ENCODE results near the gene ASPG.

ASPG gene

DNA sequence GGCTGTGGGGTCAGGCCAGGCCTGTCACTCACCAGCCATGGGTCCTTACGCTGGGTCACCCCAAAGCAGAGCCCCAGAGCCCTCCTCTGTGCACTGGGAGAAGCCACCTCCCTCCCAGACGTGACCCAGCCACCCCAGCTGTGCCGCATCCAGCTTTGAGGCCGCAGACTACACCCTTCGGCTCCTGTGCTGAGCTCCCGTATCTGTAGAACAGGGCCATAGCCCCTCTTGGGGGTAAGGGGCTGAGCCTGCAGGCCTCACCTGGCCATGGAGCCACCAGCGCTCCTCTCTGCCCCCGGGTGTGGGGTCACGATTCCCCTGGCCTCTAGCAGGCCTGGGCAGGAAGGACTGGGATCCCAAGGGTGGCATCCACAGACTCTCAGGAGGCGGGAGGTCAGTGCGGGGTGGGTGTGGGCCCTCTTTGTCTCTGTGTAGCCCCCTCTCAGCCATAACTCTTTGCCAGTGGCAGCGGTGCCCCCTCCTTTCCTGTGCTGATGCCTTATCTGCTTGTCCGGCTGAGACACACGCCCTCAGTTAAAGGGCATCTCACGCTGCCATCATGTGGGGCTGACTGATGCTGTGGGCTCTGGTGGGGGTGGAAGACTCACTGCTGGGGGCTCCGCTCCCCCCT lies 16.3 kb downstream of the ASPG start:
- no peak overlapping the region for H3K4me3 ChIP-seq (ENCODE audit: low read depth, low read length)
- H3K27ac ChIP-seq (ENCODE audit: low read depth, low read length), result no peak overlapping the region
- no peak overlapping the region for H3K9ac ChIP-seq (ENCODE audit: low read length)
- H3K9me3 ChIP-seq (ENCODE audit: control insufficient read depth, insufficient read depth, low read depth, low read length), result no peaks in the 10 kb centered on the region
- H3K27me3 ChIP-seq (ENCODE audit: control insufficient read depth, insufficient read depth, low read length), result 0 out of 2 replicates have a peak, but pooled peaks cover 3% of the 10 kb centered on the region
- no peaks in the 10 kb centered on the region for H3K36me3 ChIP-seq (ENCODE audit: control insufficient read depth, insufficient read depth, low read length)
- H3K4me1 ChIP-seq (ENCODE audit: control insufficient read depth, insufficient read depth, low read length), result no peaks in the 10 kb centered on the region

DNA sequence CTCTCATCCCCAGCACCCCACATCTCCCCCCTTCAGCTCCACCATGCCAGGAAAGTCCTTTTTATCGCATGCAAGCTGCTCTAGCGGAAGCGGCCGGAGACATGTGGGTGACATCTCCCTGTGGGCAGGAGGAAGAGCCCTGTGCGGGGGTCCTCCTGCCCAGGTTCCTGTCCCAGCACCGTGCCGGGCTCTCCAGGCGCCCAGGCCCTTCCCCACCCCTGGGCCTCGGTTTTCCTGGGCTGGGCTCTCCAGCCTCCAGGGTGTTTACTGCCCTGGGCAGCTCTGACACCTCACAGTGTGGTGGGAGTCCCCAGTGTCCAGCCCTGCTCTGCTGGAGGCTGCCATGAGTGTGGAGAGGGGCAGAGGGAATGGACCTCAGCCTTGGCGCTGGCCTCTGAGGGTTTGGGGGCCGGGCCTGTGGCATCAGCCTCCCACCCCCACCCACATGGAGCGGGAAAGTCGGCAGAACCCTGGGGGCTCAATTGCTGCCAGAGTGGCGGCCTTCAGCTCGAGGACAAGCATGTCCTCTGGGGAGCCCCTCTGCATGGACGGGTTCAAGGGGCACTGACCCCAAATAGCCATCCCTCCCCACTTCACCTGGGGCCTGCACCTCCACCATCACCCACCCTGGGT lies 16.9 kb downstream of the ASPG start:
- Histone ChIP-seq H3K27ac (ENCODE audit: low read depth, low read length) (no peak overlapping the region), H3K27me3 (ENCODE audit: control insufficient read depth, insufficient read depth, low read length) (no peaks in the 10 kb centered on the region), H3K4me1 (ENCODE audit: control insufficient read depth, insufficient read depth, low read length) (no peaks in the 10 kb centered on the region), H3K36me3 (ENCODE audit: control insufficient read depth, insufficient read depth, low read length) (no peaks in the 10 kb centered on the region), H3K9me3 (ENCODE audit: control insufficient read depth, insufficient read depth, low read depth, low read length) (no peaks in the 10 kb centered on the region), H3K4me3 (ENCODE audit: low read depth, low read length) (no peak overlapping the region), H3K9ac (ENCODE audit: low read length) (no peak overlapping the region)

DNA sequence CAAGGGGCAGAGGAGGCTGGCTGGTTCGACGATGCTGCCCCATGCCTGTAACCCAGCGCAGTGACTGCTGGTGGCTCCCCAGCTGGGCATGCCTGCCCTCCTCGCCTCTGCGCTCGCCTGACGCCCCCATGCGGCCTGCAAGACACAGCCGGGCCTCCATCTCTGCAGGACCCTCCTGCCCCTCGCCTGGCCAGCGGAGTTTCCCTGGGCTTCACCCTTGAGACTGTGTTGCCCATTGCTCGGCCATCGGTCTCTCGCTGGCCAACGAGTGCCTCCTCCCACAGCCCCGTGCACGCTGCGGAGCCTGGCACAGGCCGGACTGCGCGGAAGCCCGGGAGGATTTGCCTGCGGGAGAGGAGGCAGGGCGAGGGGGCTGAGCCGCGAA lies 17.6 kb downstream of the ASPG start:
- H3K9ac ChIP-seq (ENCODE audit: low read length), result no peak overlapping the region
- H3K4me1 ChIP-seq (ENCODE audit: control insufficient read depth, insufficient read depth, low read length), result peaks cover 4% of the 10 kb centered on the region; the same call in 1 of the 2 replicates
- no peaks in the 10 kb centered on the region for H3K36me3 ChIP-seq (ENCODE audit: control insufficient read depth, insufficient read depth, low read length)
- no peak overlapping the region for H3K4me3 ChIP-seq (ENCODE audit: low read depth, low read length)
- no peaks in the 10 kb centered on the region for H3K27me3 ChIP-seq (ENCODE audit: control insufficient read depth, insufficient read depth, low read length)
- no peak overlapping the region for H3K27ac ChIP-seq (ENCODE audit: low read depth, low read length)
- no peaks in the 10 kb centered on the region for H3K9me3 ChIP-seq (ENCODE audit: control insufficient read depth, insufficient read depth, low read depth, low read length)

DNA sequence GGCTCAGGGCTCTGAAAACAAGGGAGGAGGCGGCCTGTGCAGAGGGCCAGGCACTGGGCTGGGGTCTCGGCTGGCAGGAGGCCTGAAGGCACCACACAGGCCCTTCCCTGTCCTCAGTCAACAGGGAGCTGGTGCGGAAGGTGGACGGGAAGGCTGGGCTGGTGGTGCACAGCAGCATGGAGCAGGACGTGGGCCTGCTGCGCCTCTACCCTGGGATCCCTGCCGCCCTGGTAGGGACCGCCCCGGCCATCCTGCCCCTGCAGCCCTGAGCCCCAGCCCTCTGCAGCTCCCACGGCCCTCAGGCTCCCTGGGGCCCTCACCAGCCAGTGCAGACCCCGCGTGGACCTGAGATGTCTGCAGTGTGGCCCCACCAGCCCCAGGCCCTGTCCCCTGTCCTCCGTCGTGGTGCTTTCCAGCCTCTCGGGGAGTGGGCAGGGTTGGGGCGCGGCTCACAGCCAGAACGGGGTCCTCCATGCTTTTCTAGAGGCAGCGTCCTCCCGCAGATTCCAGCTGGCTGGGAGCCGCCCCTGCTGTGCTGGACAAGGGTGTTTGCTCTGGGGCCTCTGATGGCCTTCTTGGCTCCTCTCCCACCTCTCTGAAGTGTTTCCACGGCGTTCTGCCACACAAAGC lies 18.1 kb downstream of the ASPG start:
- H3K9me3 ChIP-seq (ENCODE audit: control insufficient read depth, insufficient read depth, low read depth, low read length), result no peaks in the 10 kb centered on the region

DNA sequence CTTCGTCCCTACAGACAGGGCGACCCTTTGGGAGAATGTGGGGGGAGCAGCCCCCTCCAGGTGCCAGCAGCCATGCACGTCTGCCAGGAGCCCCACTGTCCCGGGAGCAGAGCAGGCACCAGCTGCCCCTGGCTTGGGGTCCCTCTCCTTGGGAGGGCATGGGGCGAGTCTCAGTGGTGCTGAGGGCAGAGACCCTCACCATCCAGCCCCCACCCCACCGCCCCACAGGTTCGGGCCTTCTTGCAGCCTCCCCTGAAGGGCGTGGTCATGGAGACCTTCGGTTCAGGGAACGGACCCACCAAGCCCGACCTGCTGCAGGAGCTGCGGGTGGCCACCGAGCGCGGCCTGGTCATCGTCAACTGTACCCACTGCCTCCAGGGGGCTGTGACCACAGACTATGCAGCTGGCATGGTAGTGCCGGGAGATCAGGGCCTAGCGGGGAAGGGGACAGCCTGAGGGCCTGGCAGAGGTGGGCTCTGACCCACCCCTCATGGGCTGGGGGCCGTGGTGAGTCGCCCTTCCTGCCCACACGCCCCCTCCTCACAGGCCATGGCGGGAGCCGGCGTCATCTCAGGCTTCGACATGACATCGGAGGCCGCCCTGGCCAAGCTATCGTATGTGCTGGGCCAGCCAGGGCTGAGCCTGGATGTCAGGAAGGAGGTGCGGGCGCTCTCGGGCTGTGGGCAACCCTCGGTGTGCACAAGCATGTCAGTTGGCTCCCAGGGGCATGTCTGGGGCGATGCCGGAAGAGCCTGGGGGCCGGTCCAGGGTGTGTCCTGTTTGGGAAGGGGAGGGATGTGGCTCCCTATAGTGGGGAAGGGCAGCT lies 18.8 kb downstream of the ASPG start:
- H3K9ac ChIP-seq (ENCODE audit: low read length), result no peak overlapping the region
- no peak overlapping the region for H3K4me3 ChIP-seq (ENCODE audit: low read depth, low read length)
- peaks cover 12% of the 10 kb centered on the region for H3K4me1 ChIP-seq (ENCODE audit: control insufficient read depth, insufficient read depth, low read length)
- H3K27ac ChIP-seq (ENCODE audit: low read depth, low read length), result no peak overlapping the region
- H3K36me3 ChIP-seq (ENCODE audit: control insufficient read depth, insufficient read depth, low read length), result no peaks in the 10 kb centered on the region
- no peaks in the 10 kb centered on the region for H3K9me3 ChIP-seq (ENCODE audit: control insufficient read depth, insufficient read depth, low read depth, low read length)
- no peaks in the 10 kb centered on the region for H3K27me3 ChIP-seq (ENCODE audit: control insufficient read depth, insufficient read depth, low read length)

More for the DNA sequence above, 18.1 kb downstream of the ASPG start:
- H3K27me3 ChIP-seq (ENCODE audit: control insufficient read depth, insufficient read depth, low read length), result no peaks in the 10 kb centered on the region
- no peak overlapping the region for H3K4me3 ChIP-seq (ENCODE audit: low read depth, low read length)
- H3K36me3 ChIP-seq (ENCODE audit: control insufficient read depth, insufficient read depth, low read length), result no peaks in the 10 kb centered on the region
- no peak overlapping the region for H3K27ac ChIP-seq (ENCODE audit: low read depth, low read length)
- peaks cover 8% of the 10 kb centered on the region for H3K4me1 ChIP-seq (ENCODE audit: control insufficient read depth, insufficient read depth, low read length)
- H3K9ac ChIP-seq (ENCODE audit: low read length), result no peak overlapping the region

DNA sequence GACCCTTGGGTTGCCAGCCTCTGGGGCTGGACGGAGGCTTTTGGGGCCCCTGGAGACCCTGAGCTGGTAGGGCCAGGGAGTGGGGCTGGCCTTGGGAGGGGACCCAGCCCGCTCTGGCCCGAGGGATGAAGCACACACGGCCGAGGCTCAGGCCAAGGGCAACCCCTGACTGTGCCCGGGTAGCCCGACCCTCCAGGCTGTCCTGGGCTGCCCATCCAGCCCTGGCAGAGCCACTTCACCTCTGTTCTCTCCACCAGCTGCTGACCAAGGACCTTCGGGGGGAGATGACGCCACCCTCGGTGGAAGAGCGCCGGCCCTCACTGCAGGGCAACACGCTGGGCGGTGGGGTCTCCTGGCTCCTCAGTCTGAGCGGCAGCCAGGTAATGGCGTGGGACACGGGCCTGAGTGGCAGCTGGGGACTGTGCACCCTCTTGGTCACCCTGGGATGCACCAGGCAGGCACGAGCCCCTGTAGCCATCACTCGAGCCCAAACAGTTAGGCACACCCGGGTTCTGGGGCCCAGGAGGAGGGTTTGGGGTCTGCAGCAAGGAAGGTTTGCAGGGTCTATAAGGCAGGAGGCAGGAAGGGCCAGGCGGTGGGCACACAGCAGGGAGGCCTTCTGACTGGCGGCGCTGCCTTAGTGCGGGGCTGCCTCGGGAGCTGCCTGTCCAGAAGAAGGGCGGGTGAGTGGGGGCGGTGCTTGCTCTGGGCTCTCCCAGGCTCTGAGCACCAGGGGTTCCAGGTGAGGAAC lies 19.7 kb downstream of the ASPG start:
- Histone ChIP-seq H3K4me1 (ENCODE audit: control insufficient read depth, insufficient read depth, low read length) (peaks cover 12% of the 10 kb centered on the region), H3K9me3 (ENCODE audit: control insufficient read depth, insufficient read depth, low read depth, low read length) (no peaks in the 10 kb centered on the region), H3K36me3 (ENCODE audit: control insufficient read depth, insufficient read depth, low read length) (no peaks in the 10 kb centered on the region), H3K27ac (ENCODE audit: low read depth, low read length) (no peak overlapping the region), H3K9ac (ENCODE audit: low read length) (no peak overlapping the region), H3K4me3 (ENCODE audit: low read depth, low read length) (no peak overlapping the region), H3K27me3 (ENCODE audit: control insufficient read depth, insufficient read depth, low read length) (no peaks in the 10 kb centered on the region)

DNA sequence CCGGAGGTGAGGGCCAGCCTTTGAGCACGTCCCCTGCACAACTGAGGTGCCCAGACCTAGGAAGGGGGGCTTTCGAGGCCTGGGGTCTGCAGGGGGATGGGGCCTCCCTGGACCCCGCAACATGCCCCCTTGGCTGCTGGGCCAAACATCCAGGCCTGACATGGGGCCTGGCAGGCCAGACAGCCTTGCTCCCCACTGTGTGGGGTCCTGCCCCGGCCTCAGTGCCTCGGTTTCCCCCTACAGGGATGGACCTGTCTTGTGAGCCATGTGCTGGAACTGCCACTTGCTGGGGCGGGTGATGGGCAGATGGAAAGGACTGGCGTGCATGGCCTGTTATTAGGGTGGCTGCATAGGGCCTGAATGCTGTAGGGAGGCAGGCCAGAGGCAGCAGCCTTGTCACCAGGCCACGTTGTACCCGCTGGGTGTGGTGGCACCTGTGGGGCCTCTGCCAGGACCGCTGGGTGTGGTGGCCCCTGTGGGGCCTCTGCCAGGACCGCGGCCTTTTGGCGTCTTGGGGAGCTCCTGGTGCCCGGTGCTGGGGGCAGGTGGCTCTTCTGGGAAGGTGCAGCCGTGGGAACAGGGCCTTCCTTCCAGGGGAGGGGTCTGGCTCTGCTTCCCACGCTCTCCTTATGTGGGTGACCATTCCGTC lies 20.4 kb downstream of the ASPG start:
- Histone ChIP-seq H3K36me3 (ENCODE audit: control insufficient read depth, insufficient read depth, low read length) (no peaks in the 10 kb centered on the region), H3K4me3 (ENCODE audit: low read depth, low read length) (no peak overlapping the region), H3K4me1 (ENCODE audit: control insufficient read depth, insufficient read depth, low read length) (peaks cover 12% of the 10 kb centered on the region), H3K9me3 (ENCODE audit: control insufficient read depth, insufficient read depth, low read depth, low read length) (no peaks in the 10 kb centered on the region), H3K27ac (ENCODE audit: low read depth, low read length) (no peak overlapping the region), H3K27me3 (ENCODE audit: control insufficient read depth, insufficient read depth, low read length) (no peaks in the 10 kb centered on the region), H3K9ac (ENCODE audit: low read length) (no peak overlapping the region)

DNA sequence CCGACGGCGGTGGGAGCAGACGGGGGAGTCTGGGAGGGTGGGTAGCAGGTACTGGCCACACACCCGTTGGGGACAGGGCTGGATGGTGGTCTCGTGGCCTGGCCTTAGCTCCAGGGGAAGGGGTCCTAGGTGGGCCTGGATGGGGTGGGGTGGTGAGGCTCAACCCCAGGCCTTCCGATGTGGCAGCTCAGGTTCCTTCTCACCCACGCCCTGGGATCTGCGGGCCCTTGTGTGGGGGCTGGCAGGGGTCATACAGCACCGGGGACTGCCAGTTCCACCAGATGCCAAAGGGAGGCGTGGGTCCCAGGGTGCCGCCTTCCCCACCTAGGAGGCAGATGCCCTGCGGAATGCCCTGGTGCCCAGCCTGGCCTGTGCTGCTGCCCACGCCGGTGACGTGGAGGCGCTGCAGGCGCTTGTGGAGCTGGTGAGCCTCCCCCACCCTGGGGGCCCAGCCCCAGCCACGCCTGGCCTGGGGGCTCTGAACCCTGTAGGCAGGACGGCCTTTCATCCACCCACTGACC lies 21.0 kb downstream of the ASPG start:
- Histone ChIP-seq H3K4me3 (ENCODE audit: low read depth, low read length) (no peak overlapping the region), H3K9ac (ENCODE audit: low read length) (no peak overlapping the region), H3K36me3 (ENCODE audit: control insufficient read depth, insufficient read depth, low read length) (no peaks in the 10 kb centered on the region), H3K4me1 (ENCODE audit: control insufficient read depth, insufficient read depth, low read length) (peaks cover 12% of the 10 kb centered on the region), H3K27me3 (ENCODE audit: control insufficient read depth, insufficient read depth, low read length) (no peaks in the 10 kb centered on the region), H3K27ac (ENCODE audit: low read depth, low read length) (no peak overlapping the region), H3K9me3 (ENCODE audit: control insufficient read depth, insufficient read depth, low read depth, low read length) (no peaks in the 10 kb centered on the region)

DNA sequence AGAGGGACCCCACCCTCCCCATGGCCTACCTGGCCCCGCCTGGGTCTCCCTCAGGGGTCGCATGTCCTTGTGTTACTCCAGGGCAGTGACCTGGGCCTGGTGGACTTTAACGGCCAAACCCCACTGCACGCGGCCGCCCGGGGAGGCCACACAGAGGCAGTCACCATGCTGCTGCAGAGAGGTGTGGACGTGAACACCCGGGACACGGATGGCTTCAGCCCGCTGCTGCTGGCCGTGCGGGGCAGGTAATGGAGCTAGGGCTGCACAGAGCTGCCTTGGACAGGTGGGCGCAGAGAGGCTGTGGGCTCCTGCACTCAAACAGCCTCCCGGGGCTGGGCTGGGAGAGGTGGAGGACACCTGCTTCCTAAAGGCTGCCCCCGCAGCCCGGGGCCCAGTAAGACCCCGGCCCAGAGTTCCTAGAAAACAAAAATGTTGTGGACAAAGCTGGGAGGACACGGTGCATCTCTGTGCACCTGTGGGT lies 21.6 kb downstream of the ASPG start:
- H3K9ac ChIP-seq (ENCODE audit: low read length), result no peak overlapping the region
- H3K27ac ChIP-seq (ENCODE audit: low read depth, low read length), result no peak overlapping the region
- no peaks in the 10 kb centered on the region for H3K36me3 ChIP-seq (ENCODE audit: control insufficient read depth, insufficient read depth, low read length)
- H3K4me3 ChIP-seq (ENCODE audit: low read depth, low read length), result no peak overlapping the region
- peaks cover 12% of the 10 kb centered on the region for H3K4me1 ChIP-seq (ENCODE audit: control insufficient read depth, insufficient read depth, low read length)
- H3K27me3 ChIP-seq (ENCODE audit: control insufficient read depth, insufficient read depth, low read length), result no peaks in the 10 kb centered on the region
- no peaks in the 10 kb centered on the region for H3K9me3 ChIP-seq (ENCODE audit: control insufficient read depth, insufficient read depth, low read depth, low read length)
